DOHH2 (cell line): ENCODE measurements around the gene SVBP.

Experiments
- H3F3A ChIP-seq: fragments of 200-600 bp; sonication (generic), shearing (Covaris generic); 2 replicates; pipeline ENCODE4 v1.6.0; 2016; ENCODE audit warnings: antibody characterized with exemption, mild to moderate bottlenecking; ENCODE audit not compliant: control insufficient read depth, insufficient read depth
- H3K27ac ChIP-seq: fragments of 200-600 bp; sonication (generic); 2 replicates; pipeline ENCODE4 v1.5.1; 2014; ENCODE audit warnings: low read depth, mild to moderate bottlenecking, low read length, moderate library complexity
- H3K27me3 ChIP-seq: fragments of 200-600 bp; sonication (generic); 2 replicates; pipeline ENCODE4 v1.6.1; 2014; ENCODE audit warnings: mild to moderate bottlenecking, low read length, mixed read lengths; ENCODE audit not compliant: control insufficient read depth
- H3K36me3 ChIP-seq: fragments of 200-600 bp; sonication (generic); 2 replicates; pipeline ENCODE4 v1.6.1; 2014; ENCODE audit warnings: mild to moderate bottlenecking, low read length, moderate library complexity, mixed read lengths; ENCODE audit not compliant: control insufficient read depth
- H3K4me1 ChIP-seq: fragments of 200-600 bp; sonication (generic); 2 replicates; pipeline ENCODE4 v1.6.1; 2014; ENCODE audit warnings: mild to moderate bottlenecking, low read length, mixed read lengths; ENCODE audit not compliant: control insufficient read depth
- H3K4me2 ChIP-seq: fragments of 200-600 bp; sonication (generic); 2 replicates; pipeline ENCODE4 v1.6.0; 2014; ENCODE audit warnings: mild to moderate bottlenecking, low read length, moderate library complexity
- H3K4me3 ChIP-seq: fragments of 200-600 bp; sonication (generic); 2 replicates; pipeline ENCODE4 v1.5.1; 2014; ENCODE audit warnings: mild to moderate bottlenecking, low read length, mixed read lengths
- H3K79me2 ChIP-seq: fragments of 200-600 bp; sonication (generic); 2 replicates; pipeline ENCODE4 v1.6.1; 2014; ENCODE audit warnings: mild to moderate bottlenecking, low read length, mixed read lengths; ENCODE audit not compliant: control insufficient read depth
- H3K9me2 ChIP-seq: fragments of 200-600 bp; sonication (generic); replicated peaks from 2 replicates; pipeline ENCODE4 v1.6.1; 2014; ENCODE audit warnings: mild to moderate bottlenecking, low read length, mixed read lengths; ENCODE audit not compliant: control insufficient read depth
- H3K9me3 ChIP-seq: fragments of 200-600 bp; sonication (generic); 2 replicates; pipeline ENCODE4 v1.6.1; 2014; ENCODE audit warnings: antibody characterized with exemption, low read length, mixed read lengths; ENCODE audit not compliant: control insufficient read depth, insufficient read depth
- H4K20me1 ChIP-seq: fragments of 200-600 bp; sonication (generic); 2 replicates; pipeline ENCODE4 v1.6.0; 2014; ENCODE audit warnings: low read depth, mild to moderate bottlenecking, antibody characterized with exemption, low read length, moderate library complexity; ENCODE audit not compliant: control insufficient read depth, insufficient read depth
- CTCF ChIP-seq: fragments of 200-600 bp; sonication (generic); IDR thresholded peaks from one replicate; pipeline ENCODE4 v1.5.1; 2014; ENCODE audit warnings: antibody characterized with exemption, mild to moderate bottlenecking, low read depth, low read length; ENCODE audit not compliant: poor library complexity, severe bottlenecking
- EZH2phosphoT487 ChIP-seq: fragments of 200-600 bp; sonication (generic); IDR thresholded peaks from 2 replicates; pipeline ENCODE4 v1.6.1; 2017; ENCODE audit warnings: borderline replicate concordance, mild to moderate bottlenecking, antibody characterized with exemption, low read length, moderate library complexity, mixed read lengths

SVBP gene

GRCh38 chr1:42822800-42823392, 5.7 kb upstream of the SVBP start:
- Histone ChIP-seq H3K9me2 (no peaks in the 10 kb centered on the region), H4K20me1 (no peaks in the 10 kb centered on the region), H3K4me2 (no peak overlapping the region), H3K9me3 (no peaks in the 10 kb centered on the region), H3K79me2 (no peaks in the 10 kb centered on the region), H3K4me1 (peaks cover 7% of the 10 kb centered on the region), H3F3A (no peaks in the 10 kb centered on the region), H3K27me3 (no peaks in the 10 kb centered on the region), H3K27ac (no peak overlapping the region), H3K36me3 (no peaks in the 10 kb centered on the region), H3K4me3 (no peak overlapping the region)
- TF ChIP-seq CTCF, result no peak
- TF ChIP-seq EZH2phosphoT487, result no peak

- Histone ChIP-seq H4K20me1 (no peaks in the 10 kb centered on the region), H3K4me2 (no peak overlapping the region), H3K9me3 (no peaks in the 10 kb centered on the region), H3K36me3 (no peaks in the 10 kb centered on the region), H3K27ac (no peak overlapping the region), H3K27me3 (no peaks in the 10 kb centered on the region), H3K4me3 (no peak overlapping the region), H3K4me1 (peaks cover 12% of the 10 kb centered on the region), H3K79me2 (no peaks in the 10 kb centered on the region; the same call in 1 of the 2 replicates), H3K9me2 (no peaks in the 10 kb centered on the region), H3F3A (no peaks in the 10 kb centered on the region)
- TF ChIP-seq CTCF, result no peak
- TF ChIP-seq EZH2phosphoT487, result no peak
Measured at GRCh38 chr1:42821690-42822089, 4.5 kb upstream of the SVBP start.

- Histone ChIP-seq H3K4me3 (no peak overlapping the region), H3K36me3 (no peaks in the 10 kb centered on the region), H4K20me1 (no peaks in the 10 kb centered on the region), H3K27ac (no peak overlapping the region), H3K27me3 (no peaks in the 10 kb centered on the region), H3K4me1 (peaks cover 21% of the 10 kb centered on the region), H3K9me3 (no peaks in the 10 kb centered on the region), H3F3A (no peaks in the 10 kb centered on the region), H3K4me2 (no peak overlapping the region), H3K9me2 (no peaks in the 10 kb centered on the region), H3K79me2 (no peaks in the 10 kb centered on the region; the same call in 1 of the 2 replicates)
- no peak for TF ChIP-seq EZH2phosphoT487
- TF ChIP-seq CTCF, result no peak
Measured at GRCh38 chr1:42820813-42821212, 3.6 kb upstream of the SVBP start.

GRCh38 chr1:42817976-42818375, 779 bp upstream of the SVBP start:
- no peak for TF ChIP-seq EZH2phosphoT487
- no peak for TF ChIP-seq CTCF
- H3K4me2 ChIP-seq, result peak overlapping the region; percentile 81
- H3K9me3 ChIP-seq, result no peaks in the 10 kb centered on the region
- H3F3A ChIP-seq, result no peaks in the 10 kb centered on the region
- no peaks in the 10 kb centered on the region; the same call in 1 of the 2 replicates for H3K79me2 ChIP-seq
- H3K4me1 ChIP-seq, result peaks cover 20% of the 10 kb centered on the region
- no peaks in the 10 kb centered on the region for H3K27me3 ChIP-seq
- no peaks in the 10 kb centered on the region for H3K36me3 ChIP-seq
- H3K9me2 ChIP-seq, result no peaks in the 10 kb centered on the region
- H3K27ac ChIP-seq, result no peak overlapping the region
- no peaks in the 10 kb centered on the region for H4K20me1 ChIP-seq
- H3K4me3 ChIP-seq, result peak overlapping the region; percentile 80
